ENCODE measurements around the gene CHI3L1.

CHI3L1 gene

GRCh38 chr1:203202431-203203245, 16.1 kb upstream of the CHI3L1 start:
- peaks cover 4% of the 10 kb centered on the region for H3K9me3 Mint-ChIP-seq
- H3K4me3 Mint-ChIP-seq: no peak overlapping the region
- H3K36me3 Mint-ChIP-seq (ENCODE audit: low read depth): no peaks in the 10 kb centered on the region
- H3K27me3 Mint-ChIP-seq (ENCODE audit: low read depth): peaks cover 6% of the 10 kb centered on the region
- H3K27ac Mint-ChIP-seq: peak overlapping the region in 2 of 3 experiments; percentile 63 to 73
- H3K4me1 Mint-ChIP-seq: peaks cover 79% of the 10 kb centered on the region
- TF ChIP-seq CTCF (IDR thresholded peaks at IDR 0.05; ENCODE audit: unreplicated experiment in 3 of 3): no peak

- Mint-ChIP-seq H3K27ac (peak overlapping the region in 2 of 3 experiments; percentile 1 to 72), H3K36me3 (ENCODE audit: low read depth) (no peaks in the 10 kb centered on the region), H3K4me3 (no peak overlapping the region), H3K27me3 (ENCODE audit: low read depth) (peaks cover 6% of the 10 kb centered on the region), H3K9me3 (peaks cover 2% of the 10 kb centered on the region), H3K4me1 (peaks cover 77% of the 10 kb centered on the region)
- no peak for TF ChIP-seq CTCF (IDR thresholded peaks at IDR 0.05; ENCODE audit: unreplicated experiment in 3 of 3)
Measured at GRCh38 chr1:203201516-203202205, 15.2 kb upstream of the CHI3L1 start.

GRCh38 chr1:203200916-203201315, 14.4 kb upstream of the CHI3L1 start:
- no peak overlapping the region for H3K4me3 Mint-ChIP-seq
- peaks cover 70% of the 10 kb centered on the region for H3K4me1 Mint-ChIP-seq
- no peaks in the 10 kb centered on the region for H3K36me3 Mint-ChIP-seq (ENCODE audit: low read depth)
- peak overlapping the region in 2 of 3 experiments; percentile 43 to 72 for H3K27ac Mint-ChIP-seq
- TF ChIP-seq CTCF (IDR thresholded peaks at IDR 0.05; ENCODE audit: unreplicated experiment in 3 of 3): no peak
- peaks cover 6% of the 10 kb centered on the region for H3K27me3 Mint-ChIP-seq (ENCODE audit: low read depth)
- peaks cover 2% of the 10 kb centered on the region for H3K9me3 Mint-ChIP-seq

- H3K27me3 Mint-ChIP-seq (ENCODE audit: low read depth): peaks cover 6% of the 10 kb centered on the region
- peak overlapping the region; percentile 18 to 72 (median 43) for H3K27ac Mint-ChIP-seq
- TF ChIP-seq CTCF (IDR thresholded peaks at IDR 0.05; ENCODE audit: unreplicated experiment in 3 of 3): no peak
- H3K36me3 Mint-ChIP-seq (ENCODE audit: low read depth): no peaks in the 10 kb centered on the region
- H3K4me3 Mint-ChIP-seq: no peak overlapping the region
- peaks cover 2% of the 10 kb centered on the region for H3K9me3 Mint-ChIP-seq
- peaks cover 67% of the 10 kb centered on the region for H3K4me1 Mint-ChIP-seq
Measured at GRCh38 chr1:203199816-203200571, 13.5 kb upstream of the CHI3L1 start.

GRCh38 chr1:203199481-203199815, 12.9 kb upstream of the CHI3L1 start:
- Mint-ChIP-seq H3K9me3 (peaks cover 2% of the 10 kb centered on the region), H3K4me1 (peaks cover 62% of the 10 kb centered on the region), H3K4me3 (no peak overlapping the region), H3K27me3 (ENCODE audit: low read depth) (peaks cover 6% of the 10 kb centered on the region), H3K36me3 (ENCODE audit: low read depth) (no peaks in the 10 kb centered on the region), H3K27ac (peak overlapping the region in 2 of 3 experiments; percentile 43 to 72)
- TF ChIP-seq CTCF (IDR thresholded peaks at IDR 0.05; ENCODE audit: unreplicated experiment in 3 of 3): no peak
